GM23248 (cell line): Measurements from ENCODE around the gene STK40. TPM values are rescaled to one million over a fixed set of nuclear protein-coding genes. Genes with fewer than 3 reads are reported as not detected.

ENCODE experiments used
- DNase-seq: peaks from one replicate; pipeline ENCODE4 v3.0.0-alpha.2; 2015
- H2AFZ ChIP-seq: fragments of 200-600 bp; sonication (generic); 2 replicates; pipeline ENCODE4 v1.6.1; 2016; ENCODE audit warnings: antibody characterized with exemption
- H3F3A ChIP-seq: fragments of 200-600 bp; sonication (generic); 2 replicates; pipeline ENCODE4 v1.6.1; 2016; ENCODE audit warnings: mild to moderate bottlenecking, antibody characterized with exemption, mixed run types; ENCODE audit not compliant: insufficient read depth
- H3K27ac ChIP-seq: fragments of 200-600 bp; sonication (generic); 2 replicates; pipeline ENCODE4 v1.5.1; 2016; ENCODE audit warnings: mild to moderate bottlenecking
- H3K27me3 ChIP-seq: fragments of 200-600 bp; sonication (generic); replicated peaks from 2 replicates; pipeline ENCODE4 v1.6.1; 2016; ENCODE audit warnings: mild to moderate bottlenecking; ENCODE audit not compliant: insufficient read depth
- H3K36me3 ChIP-seq: fragments of 200-600 bp; sonication (generic); 2 replicates; pipeline ENCODE4 v1.6.1; 2016; ENCODE audit warnings: low read depth, mild to moderate bottlenecking
- H3K4me1 ChIP-seq: fragments of 200-600 bp; sonication (generic); 2 replicates; pipeline ENCODE4 v1.6.1; 2016; ENCODE audit warnings: mild to moderate bottlenecking; ENCODE audit not compliant: insufficient read depth
- H3K4me2 ChIP-seq: fragments of 200-600 bp; sonication (generic); one replicate; pipeline ENCODE4 v1.6.1; 2016; ENCODE audit warnings: mild to moderate bottlenecking; ENCODE audit not compliant: unreplicated experiment
- H3K4me3 ChIP-seq: fragments of 200-600 bp; sonication (generic); 2 replicates; pipeline ENCODE4 v1.5.1; 2016; ENCODE audit warnings: mild to moderate bottlenecking
- H3K79me2 ChIP-seq: fragments of 200-600 bp; sonication (generic); 2 replicates; pipeline ENCODE4 v1.6.1; 2016; ENCODE audit warnings: mild to moderate bottlenecking; ENCODE audit not compliant: insufficient read depth
- H3K9ac ChIP-seq: fragments of 200-600 bp; sonication (generic); 2 replicates; pipeline ENCODE4 v1.6.1; 2016; ENCODE audit warnings: mild to moderate bottlenecking
- H3K9me2 ChIP-seq: fragments of 200-600 bp; sonication (generic); 2 replicates; pipeline ENCODE4 v1.6.1; 2016; ENCODE audit warnings: mixed run types, mild to moderate bottlenecking, moderate library complexity; ENCODE audit not compliant: insufficient read depth
- H3K9me3 ChIP-seq: fragments of 200-600 bp; sonication (generic); one replicate; pipeline ENCODE4 v1.6.1; 2017; ENCODE audit warnings: low read depth
- H4K20me1 ChIP-seq: fragments of 200-600 bp; sonication (generic); 2 replicates; pipeline ENCODE4 v1.6.0; 2016; ENCODE audit not compliant: insufficient read depth
- EZH2 ChIP-seq: fragments of 200-600 bp; sonication (generic); IDR thresholded peaks from 2 replicates; pipeline ENCODE4 v1.6.1; 2018; ENCODE audit warnings: antibody characterized with exemption, mild to moderate bottlenecking; ENCODE audit not compliant: insufficient read depth, poor library complexity, severe bottlenecking
- EZH2phosphoT487 ChIP-seq: fragments of 200-600 bp; sonication (generic); IDR thresholded peaks from 2 replicates; pipeline ENCODE4 v1.6.1; 2018; ENCODE audit warnings: antibody characterized with exemption, moderate library complexity, mild to moderate bottlenecking, low read depth; ENCODE audit not compliant: insufficient read depth
- WGBS, 2 experiments: methylation state at CpG; one replicate each; pipeline ENCODE4 v1.1.6; 2015 to 2017; ENCODE audit warnings: low lambda C conversion rate in 2 of 2, low coverage in 1 of 2; ENCODE audit errors: missing lambda C conversion rate in 2 of 2; 5-methylcytosine and 5-hydroxymethylcytosine counted together
- in situ Hi-C: fragments of 300-500 bp; cut with MboI; formaldehyde crosslinking; loops from 2 replicates; pipeline ENCODE4 v1.15.0; 2020
- polyA plus RNA-seq: library from polyadenylated mRNA; unstranded; fragments of >200 nt; fragmentation: Nextera tagmentation; extraction: Ambion mirVana; gene quantifications from 2 replicates; pipeline ENCODE4 v1.2.1, GENCODE V29; 2016
- total RNA-seq: library from RNA; depleted of rRNA; stranded (reverse); fragments of >200 nt; shearing (Covaris generic); gene quantifications from 2 replicates; pipeline ENCODE4 v1.2.3, GENCODE V29; 2014

STK40 gene
- total and polyA plus RNA-seq, 2 experiments from 2014 or later = 11.1 to 16.2 TPM

DNA sequence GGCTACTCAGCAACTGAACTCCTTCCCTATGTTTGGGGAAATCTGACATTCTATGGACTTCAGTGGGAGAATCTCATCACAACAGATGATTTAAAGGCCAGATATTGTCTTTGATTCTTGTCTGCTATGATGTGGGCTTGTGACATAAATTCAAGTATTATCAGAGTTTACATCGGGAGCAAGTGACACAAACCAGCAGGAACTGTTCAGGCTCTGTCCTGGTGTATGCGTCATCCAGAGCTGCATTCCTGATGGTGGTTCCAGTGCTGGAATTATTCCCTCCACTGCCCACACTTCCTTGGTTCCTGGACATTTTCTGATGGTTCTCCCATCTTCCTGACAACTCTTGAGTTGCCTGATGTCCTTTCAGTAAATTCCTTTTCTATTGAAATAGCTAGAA, 22.8 kb upstream of the STK40 start:
- no peaks in the 10 kb centered on the region; the same call in 1 of the 2 replicates for H3K79me2 ChIP-seq
- H3K4me2 ChIP-seq = no peak overlapping the region
- 37 to 67% methylated on average over 2 of the region's 2 CpGs for WGBS, 2 experiments
- H3K9ac ChIP-seq = no peak overlapping the region
- H4K20me1 ChIP-seq = no peaks in the 10 kb centered on the region
- 0 out of 2 replicates have a peak, but pooled peaks cover 5% of the 10 kb centered on the region for H3F3A ChIP-seq
- in situ Hi-C loops = no loop called here
- peak; percentile 67 for DNase-seq
- H3K27ac ChIP-seq = peak overlapping the region; percentile 24; the same call in 1 of the 2 replicates
- no peaks in the 10 kb centered on the region for H3K9me2 ChIP-seq
- no peak overlapping the region for H3K4me3 ChIP-seq
- H3K4me1 ChIP-seq = no peaks in the 10 kb centered on the region
- no peaks in the 10 kb centered on the region for H3K36me3 ChIP-seq
- H3K27me3 ChIP-seq = no peaks in the 10 kb centered on the region
- H2AFZ ChIP-seq = no peak overlapping the region
- no peak for TF ChIP-seq EZH2phosphoT487
- TF ChIP-seq EZH2 = no peak
- H3K9me3 ChIP-seq = no peaks in the 10 kb centered on the region

DNA sequence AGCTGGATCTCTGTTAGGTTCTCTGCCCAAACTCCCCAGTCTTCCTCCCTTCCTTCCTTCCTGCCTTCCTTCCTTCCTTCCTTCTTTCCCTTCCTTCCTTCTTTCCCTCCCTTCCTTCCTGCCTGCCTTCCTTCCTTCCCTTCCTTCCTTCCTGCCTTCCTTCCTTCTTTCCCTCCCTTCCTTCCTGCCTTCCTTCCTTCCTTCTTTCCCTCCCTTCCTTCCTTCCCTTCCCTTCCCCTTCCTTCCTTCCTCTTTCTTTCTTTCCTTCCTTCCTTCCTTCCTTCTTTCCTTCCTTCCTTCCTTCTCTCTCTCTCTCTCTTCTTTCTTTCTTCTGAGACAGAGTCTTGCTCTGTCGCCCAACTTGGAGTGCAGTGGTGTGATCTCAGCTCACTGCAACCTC, 20.7 kb upstream of the STK40 start:
- H2AFZ ChIP-seq = no peak overlapping the region
- no peak for TF ChIP-seq EZH2
- no peak for TF ChIP-seq EZH2phosphoT487
- in situ Hi-C loops = no loop called here
- peaks cover 15% of the 10 kb centered on the region for H3K79me2 ChIP-seq
- H3K9me2 ChIP-seq = no peaks in the 10 kb centered on the region
- no peak for DNase-seq
- H3K4me3 ChIP-seq = no peak overlapping the region
- 77 to 95% methylated on average over 1 of the region's 1 CpG for WGBS, 2 experiments
- no peaks in the 10 kb centered on the region for H4K20me1 ChIP-seq
- no peaks in the 10 kb centered on the region for H3K9me3 ChIP-seq
- H3K27me3 ChIP-seq = no peaks in the 10 kb centered on the region
- H3K4me1 ChIP-seq = peaks cover 10% of the 10 kb centered on the region
- H3F3A ChIP-seq = 0 out of 2 replicates have a peak, but pooled peaks cover 8% of the 10 kb centered on the region
- no peak overlapping the region for H3K4me2 ChIP-seq
- no peaks in the 10 kb centered on the region for H3K36me3 ChIP-seq
- no peak overlapping the region for H3K27ac ChIP-seq
- H3K9ac ChIP-seq = no peak overlapping the region

DNA sequence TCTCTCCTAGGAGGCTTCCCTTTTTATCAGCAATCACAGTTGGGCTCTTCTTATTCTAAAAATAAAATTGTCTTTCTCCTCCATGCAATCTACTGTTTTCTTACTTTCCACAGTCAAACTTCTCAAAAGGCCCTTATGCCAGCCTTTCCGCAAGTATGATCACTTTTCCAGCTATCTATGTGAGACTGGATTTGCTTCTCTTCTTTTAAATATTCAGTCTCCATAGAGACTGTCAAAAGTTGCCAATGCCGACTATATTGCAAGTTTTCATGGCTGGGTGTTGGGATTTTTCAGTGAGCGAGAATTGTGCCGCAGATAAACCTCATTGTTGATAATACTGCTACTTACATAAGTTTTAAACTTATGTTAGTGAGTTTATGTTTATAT, 16.8 kb upstream of the STK40 start:
- Histone ChIP-seq H3K4me1 (peaks cover 14% of the 10 kb centered on the region), H3K27me3 (no peaks in the 10 kb centered on the region), H3K36me3 (no peaks in the 10 kb centered on the region), H3K4me3 (peak overlapping the region; percentile 94; the same call in 1 of the 2 replicates), H3K27ac (peak overlapping the region; percentile 97; the same call in 1 of the 2 replicates), H3K9me2 (no peaks in the 10 kb centered on the region), H3K9ac (peak overlapping the region; percentile 19; the same call in 1 of the 2 replicates), H3K79me2 (peaks cover 19% of the 10 kb centered on the region), H3K4me2 (peak overlapping the region; percentile 92), H2AFZ (0 out of 2 replicates have a peak overlapping the region, but pooled peaks have one; percentile 91), H3K9me3 (no peaks in the 10 kb centered on the region), H4K20me1 (no peaks in the 10 kb centered on the region), H3F3A (peaks cover 10% of the 10 kb centered on the region; the same call in 1 of the 2 replicates)
- TF ChIP-seq EZH2phosphoT487 (no peak), EZH2 (no peak)
- WGBS, 2 experiments = 76 to 81% methylated on average over 4 of the region's 4 CpGs
- in situ Hi-C loops = no loop called here
- no peak for DNase-seq

DNA sequence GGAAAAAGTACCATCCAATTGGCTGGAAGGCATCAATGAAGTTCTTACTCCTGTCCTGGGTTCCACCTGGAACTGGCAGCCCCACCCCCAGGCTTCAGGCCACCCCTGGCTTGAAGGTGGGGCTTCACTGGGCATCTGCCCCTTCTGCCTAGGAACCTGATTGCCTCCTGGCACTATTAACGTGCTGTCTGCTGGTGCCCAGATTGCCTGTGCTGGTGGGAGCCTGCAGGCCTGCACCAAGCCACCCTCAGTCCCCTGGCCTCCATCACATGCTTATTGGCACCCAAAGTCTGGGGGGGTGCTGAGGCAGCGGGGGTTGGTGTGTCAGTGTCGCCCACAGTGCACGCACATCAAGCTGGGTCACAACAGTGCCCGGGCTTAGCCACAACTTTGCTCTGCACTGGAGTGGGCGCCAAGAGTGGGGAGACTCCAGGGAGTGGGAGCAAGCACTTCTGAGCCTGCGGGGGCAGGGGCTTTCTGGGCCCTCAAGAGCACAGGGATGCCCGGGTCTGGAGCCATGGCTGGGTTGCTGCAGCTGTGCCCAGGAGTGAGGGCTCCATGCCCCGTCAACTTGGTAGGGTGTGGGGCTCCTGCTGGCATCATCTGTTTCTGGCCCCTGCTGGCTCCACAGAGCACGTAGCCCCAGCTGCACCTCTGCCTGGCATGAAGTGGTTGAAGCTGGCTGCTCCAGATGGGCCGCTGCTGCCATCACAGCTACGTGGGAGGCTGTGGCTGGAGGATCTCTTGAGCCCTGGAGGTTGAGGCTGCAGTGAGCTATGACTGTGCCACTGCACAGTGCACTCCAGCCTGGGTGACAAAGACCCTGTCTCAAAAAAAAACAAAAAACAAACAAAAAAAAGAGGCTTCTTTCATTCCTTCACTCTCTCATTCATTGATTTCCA, 16.1 kb upstream of the STK40 start:
- Histone ChIP-seq H3K4me1 (peaks cover 14% of the 10 kb centered on the region), H3F3A (peaks cover 10% of the 10 kb centered on the region; the same call in 1 of the 2 replicates), H3K9ac (peak overlapping the region; percentile 94), H3K9me3 (no peaks in the 10 kb centered on the region), H3K79me2 (peaks cover 25% of the 10 kb centered on the region), H3K27ac (peak overlapping the region; percentile 97), H2AFZ (peak overlapping the region; percentile 91), H3K9me2 (no peaks in the 10 kb centered on the region), H3K4me2 (peak overlapping the region; percentile 92), H3K36me3 (no peaks in the 10 kb centered on the region), H4K20me1 (no peaks in the 10 kb centered on the region), H3K4me3 (peak overlapping the region; percentile 94), H3K27me3 (no peaks in the 10 kb centered on the region)
- no peak for DNase-seq
- no peak for TF ChIP-seq EZH2phosphoT487
- TF ChIP-seq EZH2 = no peak
- in situ Hi-C loops = no loop called here
- 75 to 78% methylated on average over 12 of the region's 12 CpGs for WGBS, 2 experiments
